Measurements from ENCODE around the gene VPS39. TPM values are rescaled to one million over a fixed set of nuclear protein-coding genes. Genes with fewer than 3 reads are reported as not detected.

VPS39 gene
- polyA plus RNA-seq, 6 donors from 2014 or later: 14.9 to 42.7 (median 28.9) TPM

DNA sequence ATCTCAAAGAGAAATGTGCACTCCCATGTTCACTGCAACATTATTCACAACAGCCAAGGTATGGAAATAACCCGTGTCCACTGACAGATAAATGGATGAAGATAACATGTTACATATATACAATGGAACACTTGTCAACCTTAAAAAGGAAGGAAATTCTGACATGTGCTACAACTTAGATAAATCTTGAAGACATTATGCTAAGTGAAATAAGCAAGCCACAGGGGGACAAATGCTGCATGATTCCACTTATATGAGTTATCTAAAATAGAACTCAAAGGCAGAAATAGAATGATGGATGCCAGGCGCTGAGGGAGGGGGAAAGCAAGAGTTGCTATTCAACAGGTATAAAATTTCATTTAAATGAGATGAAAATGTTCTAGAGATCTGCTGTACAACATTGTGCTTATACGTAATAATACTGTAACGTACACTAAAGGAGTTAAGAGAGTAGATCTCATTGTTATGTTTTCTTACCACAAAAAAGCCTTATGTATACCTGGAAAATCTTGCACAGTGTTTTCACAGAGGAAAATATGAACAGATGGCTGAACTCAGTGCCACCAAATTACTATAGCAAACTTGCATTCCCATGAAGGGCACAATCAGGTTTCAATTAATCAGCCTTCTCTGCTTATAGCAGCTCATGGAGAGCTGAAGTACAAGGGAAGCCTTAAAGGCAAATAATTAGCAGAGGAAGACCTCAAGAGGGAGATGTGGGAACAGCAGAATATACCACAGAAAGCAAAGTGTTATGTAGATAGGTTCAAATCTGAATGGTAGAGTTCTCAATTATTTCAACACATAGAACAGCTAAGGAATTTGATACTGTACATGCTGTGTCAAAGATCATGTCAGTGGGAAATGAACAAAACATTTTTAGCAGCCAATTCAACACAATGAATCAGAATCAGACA lies 8.1 kb upstream of the VPS39 start:
- Mint-ChIP-seq H3K27me3 (no peaks in the 10 kb centered on the region), H3K36me3 (peaks cover 13 to 42% of the 10 kb centered on the region in 2 donors), H3K4me1 (peaks cover 12 to 14% (median 14%) of the 10 kb centered on the region in 3 donors), H3K4me3 (no peak overlapping the region), H3K9me3 (no peaks in the 10 kb centered on the region), H3K27ac (peak overlapping the region in 3 of 6 donors; percentile 7 to 22 (median 11))
- DNase-seq (no peak), ATAC-seq (ENCODE audit: low read depth in 2 of 2) (no peak)

DNA sequence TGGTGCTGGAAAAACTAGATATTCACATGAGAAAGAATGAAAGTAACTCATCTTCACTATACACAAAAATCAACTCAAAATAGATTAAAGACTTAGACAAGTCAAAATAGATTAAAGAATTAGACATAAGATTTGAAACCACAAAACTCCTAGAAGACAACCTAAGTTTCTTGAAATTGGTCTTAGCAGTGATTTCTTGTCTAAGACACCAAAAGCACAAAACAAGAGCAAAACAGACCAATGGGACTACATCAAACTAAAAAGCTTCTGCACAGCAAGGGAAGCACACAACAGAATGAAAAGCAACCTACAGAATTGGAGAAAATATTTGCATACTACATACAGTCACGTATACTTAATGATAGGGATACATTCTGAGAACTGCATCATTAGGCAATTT lies 6.5 kb upstream of the VPS39 start:
- peaks cover 12 to 14% (median 12%) of the 10 kb centered on the region in 3 donors for H3K4me1 Mint-ChIP-seq
- H3K27me3 Mint-ChIP-seq: no peaks in the 10 kb centered on the region
- H3K9me3 Mint-ChIP-seq: no peaks in the 10 kb centered on the region
- H3K4me3 Mint-ChIP-seq: no peak overlapping the region
- no peak for DNase-seq
- H3K27ac Mint-ChIP-seq: peak overlapping the region in 2 of 6 donors; percentile 12 to 53
- ATAC-seq (ENCODE audit: low read depth in 2 of 2): no peak
- H3K36me3 Mint-ChIP-seq: peaks cover 13 to 44% of the 10 kb centered on the region in 2 donors

DNA sequence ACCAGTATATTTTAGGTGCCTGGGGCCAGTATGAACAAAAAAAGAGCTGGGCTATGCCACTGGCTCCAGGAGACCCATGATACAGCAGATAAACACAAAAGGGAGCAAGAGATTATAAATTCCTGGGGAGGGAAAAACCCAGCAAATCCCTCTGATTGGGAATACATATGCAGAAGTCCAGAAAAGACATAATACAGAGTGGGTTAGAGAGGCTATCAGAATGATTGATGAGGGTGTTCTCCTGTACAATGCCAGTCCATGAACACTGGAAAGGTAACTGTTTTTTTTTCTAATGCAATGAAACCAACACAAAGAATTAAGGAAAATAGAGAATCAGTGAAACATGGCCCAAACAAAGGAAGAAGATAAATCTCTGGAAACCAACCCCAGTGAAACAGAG lies 5.4 kb upstream of the VPS39 start:
- Mint-ChIP-seq H3K36me3 (peaks cover 13 to 34% of the 10 kb centered on the region in 2 donors), H3K27me3 (no peaks in the 10 kb centered on the region), H3K9me3 (no peaks in the 10 kb centered on the region), H3K4me1 (peaks cover 1 to 4% (median 1%) of the 10 kb centered on the region in 3 donors), H3K27ac (peak overlapping the region in 1 of 6 donors; percentile 57), H3K4me3 (no peak overlapping the region)
- no peak for DNase-seq
- no peak for ATAC-seq (ENCODE audit: low read depth in 2 of 2)

DNA sequence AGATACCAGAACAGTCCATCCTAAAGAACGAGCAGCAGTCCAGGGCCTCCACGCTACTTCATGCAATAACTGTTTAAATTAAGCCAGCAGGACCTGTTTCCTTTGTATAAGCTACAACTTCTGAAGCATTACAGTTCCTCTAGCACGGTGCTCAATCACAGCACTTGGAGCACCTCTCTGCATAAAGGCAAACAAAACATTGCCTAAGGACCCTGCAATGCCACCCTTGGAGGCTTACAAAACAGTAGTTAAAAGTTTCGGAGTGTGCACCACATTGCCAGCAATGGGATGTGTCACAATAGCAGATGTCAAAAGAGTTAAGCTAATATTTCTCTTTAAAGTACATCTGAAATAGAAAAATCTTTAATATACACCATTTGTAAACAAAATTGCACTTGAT lies 2.6 kb upstream of the VPS39 start:
- Mint-ChIP-seq H3K4me1 (peaks cover 23 to 28% (median 24%) of the 10 kb centered on the region in 3 donors), H3K9me3 (no peaks in the 10 kb centered on the region), H3K36me3 (peaks cover 13 to 21% of the 10 kb centered on the region in 2 donors), H3K27ac (no peak overlapping the region), H3K4me3 (peak overlapping the region in 1 of 8 donors; percentile 86), H3K27me3 (no peaks in the 10 kb centered on the region)
- ATAC-seq (ENCODE audit: low read depth in 2 of 2): no peak
- no peak for DNase-seq

DNA sequence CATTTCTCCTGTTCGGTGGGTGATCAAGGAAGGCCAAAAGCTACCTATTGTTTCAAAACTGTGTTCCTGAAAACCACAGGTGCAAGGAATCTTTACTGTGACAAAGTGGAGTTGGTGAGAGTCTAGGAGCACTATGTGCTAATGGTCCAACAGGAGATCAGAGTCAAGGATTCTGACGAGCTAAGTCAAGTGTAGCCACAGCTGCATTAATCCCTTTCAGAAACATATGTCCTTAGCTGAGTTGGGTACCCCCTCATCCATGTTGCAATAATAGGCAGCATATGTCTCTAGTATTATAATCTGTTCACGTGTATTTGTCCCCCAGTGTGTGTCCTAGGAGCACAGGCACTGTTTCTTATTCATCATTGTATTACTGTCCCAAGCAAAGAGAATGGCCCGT lies 1.7 kb downstream of the VPS39 start:
- Mint-ChIP-seq H3K27me3 (no peaks in the 10 kb centered on the region), H3K4me3 (peak overlapping the region; percentile 11 to 95 (median 81)), H3K9me3 (no peaks in the 10 kb centered on the region), H3K27ac (peak overlapping the region in 3 of 6 donors; percentile 5 to 93 (median 58)), H3K36me3 (peaks cover 4 to 5% of the 10 kb centered on the region in 2 donors), H3K4me1 (peaks cover 37 to 46% (median 45%) of the 10 kb centered on the region in 3 donors)
- ATAC-seq (ENCODE audit: low read depth in 2 of 2) (no peak), DNase-seq (no peak)

DNA sequence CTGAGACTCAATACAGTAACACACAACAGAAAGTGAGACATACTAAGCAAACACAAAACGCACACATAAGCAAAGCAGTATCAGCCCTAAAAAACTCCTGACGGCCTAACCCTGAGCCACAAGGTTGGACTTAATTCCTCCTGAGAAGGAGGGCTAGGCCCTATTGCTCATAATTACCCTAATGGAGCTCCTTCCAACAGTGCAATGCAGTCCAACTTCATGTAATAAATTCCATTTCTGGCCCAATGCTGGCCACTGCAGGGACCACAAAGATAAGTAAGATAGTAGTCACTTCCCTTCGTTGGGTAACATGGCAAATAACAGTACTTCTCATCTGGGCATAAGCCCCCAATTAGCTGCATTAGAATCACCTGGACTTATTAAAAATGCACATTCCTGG lies 4.2 kb downstream of the VPS39 start:
- Mint-ChIP-seq H3K36me3 (peaks cover 7 to 14% of the 10 kb centered on the region in 2 donors), H3K4me1 (peaks cover 37 to 52% (median 45%) of the 10 kb centered on the region in 3 donors), H3K27me3 (no peaks in the 10 kb centered on the region), H3K4me3 (peak overlapping the region in 1 of 8 donors; percentile 23), H3K27ac (no peak overlapping the region), H3K9me3 (no peaks in the 10 kb centered on the region)
- DNase-seq: no peak
- ATAC-seq (ENCODE audit: low read depth in 2 of 2): no peak

DNA sequence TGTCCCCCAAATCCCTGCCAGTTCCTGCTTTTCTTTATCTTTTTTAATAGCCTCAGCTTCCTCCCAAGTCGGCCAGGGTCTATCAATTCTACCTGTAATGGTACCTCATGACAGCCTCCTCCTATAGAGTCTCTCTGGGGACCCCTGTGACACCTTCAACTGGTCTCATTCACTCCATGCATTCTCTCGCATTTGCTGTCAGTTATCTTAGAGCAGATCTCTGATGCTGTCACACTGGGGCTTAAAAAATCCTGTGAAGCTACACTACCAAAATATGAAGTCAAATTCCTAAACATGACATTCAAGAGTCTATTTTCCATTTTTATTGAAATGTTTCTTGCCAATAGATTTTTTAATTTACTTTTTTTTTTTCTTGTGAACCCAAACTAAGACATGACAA lies 5.5 kb downstream of the VPS39 start:
- DNase-seq (no peak), ATAC-seq (ENCODE audit: low read depth in 2 of 2) (no peak)
- no peaks in the 10 kb centered on the region for H3K9me3 Mint-ChIP-seq
- no peaks in the 10 kb centered on the region for H3K27me3 Mint-ChIP-seq
- H3K4me1 Mint-ChIP-seq: peaks cover 31 to 47% (median 37%) of the 10 kb centered on the region in 3 donors
- peaks cover 7 to 14% of the 10 kb centered on the region in 2 donors for H3K36me3 Mint-ChIP-seq
- peak overlapping the region in 1 of 8 donors; percentile 27 for H3K4me3 Mint-ChIP-seq
- H3K27ac Mint-ChIP-seq: peak overlapping the region in 3 of 6 donors; percentile 36 to 85 (median 71)

DNA sequence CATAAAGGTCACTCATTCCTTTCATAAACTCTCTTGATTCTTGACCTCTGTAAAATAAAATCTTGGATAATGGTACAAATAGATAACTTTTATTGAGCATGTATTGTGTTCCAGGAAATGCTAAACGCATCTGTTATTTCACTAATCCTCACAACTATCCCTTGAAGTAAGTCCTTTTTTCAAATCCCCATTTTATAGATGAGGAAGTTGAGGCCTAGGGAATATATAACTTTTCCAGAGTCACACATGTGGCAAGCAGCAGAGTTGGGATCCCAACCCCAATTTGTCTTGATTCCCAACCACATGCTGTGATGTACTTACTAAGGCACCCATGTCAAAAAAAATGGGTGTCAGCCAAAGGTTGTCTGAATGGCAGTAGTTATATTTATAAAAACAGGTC lies 6.3 kb downstream of the VPS39 start:
- DNase-seq (no peak), ATAC-seq (ENCODE audit: low read depth in 2 of 2) (no peak)
- Mint-ChIP-seq H3K36me3 (peaks cover 7 to 14% of the 10 kb centered on the region in 2 donors), H3K27ac (no peak overlapping the region), H3K4me1 (peaks cover 24 to 38% (median 28%) of the 10 kb centered on the region in 3 donors), H3K27me3 (no peaks in the 10 kb centered on the region), H3K4me3 (no peak overlapping the region), H3K9me3 (peaks cover 0 to 1% (median 0%) of the 10 kb centered on the region in 7 donors)

DNA sequence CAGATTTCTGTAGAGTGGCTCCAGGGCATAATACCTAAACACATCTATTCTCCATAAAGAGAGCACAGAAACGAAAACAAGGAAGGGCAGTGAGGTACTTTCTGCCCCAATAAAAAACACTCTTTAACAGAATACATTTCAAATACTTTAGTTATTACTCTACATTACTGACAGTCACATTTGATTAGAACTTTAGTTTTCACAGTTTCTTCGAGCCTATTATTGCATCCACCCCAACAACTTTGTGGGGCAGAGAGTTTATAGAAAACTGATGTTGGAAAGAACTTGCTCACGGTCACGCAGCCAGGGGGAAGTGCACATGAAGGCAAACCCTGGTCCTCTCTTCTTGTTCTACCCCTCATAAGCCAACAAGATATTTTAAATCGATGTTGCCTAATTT lies 9.0 kb downstream of the VPS39 start:
- no peak for ATAC-seq (ENCODE audit: low read depth in 2 of 2)
- no peak overlapping the region for H3K27ac Mint-ChIP-seq
- no peak for DNase-seq

DNA sequence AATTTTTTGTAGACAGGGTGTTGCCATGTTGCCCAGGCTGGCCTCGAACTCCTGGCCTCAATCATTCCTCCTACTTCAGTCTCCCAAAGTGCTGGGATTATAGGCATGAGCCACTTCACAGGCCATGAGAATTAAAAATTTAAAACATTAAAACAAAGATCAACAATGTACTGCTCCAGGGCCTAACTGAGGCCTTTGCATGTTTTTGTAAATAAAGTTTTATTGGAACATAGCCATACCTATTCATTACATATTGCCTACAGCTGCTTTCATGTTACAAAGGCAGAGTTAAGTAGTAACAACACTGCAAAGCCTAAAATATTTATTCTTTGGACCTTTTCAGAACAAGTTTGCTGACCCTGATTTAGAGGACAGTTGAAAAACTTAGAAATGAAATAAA lies 9.6 kb downstream of the VPS39 start:
- peaks cover 4 to 16% (median 6%) of the 10 kb centered on the region in 3 donors for H3K4me1 Mint-ChIP-seq
- ATAC-seq (ENCODE audit: low read depth in 2 of 2) (no peak), DNase-seq (no peak)
- no peak overlapping the region for H3K27ac Mint-ChIP-seq
- H3K36me3 Mint-ChIP-seq: peaks cover 7 to 14% of the 10 kb centered on the region in 2 donors
- H3K27me3 Mint-ChIP-seq: no peaks in the 10 kb centered on the region
- H3K4me3 Mint-ChIP-seq: no peak overlapping the region
- H3K9me3 Mint-ChIP-seq: peaks cover 0 to 5% (median 0%) of the 10 kb centered on the region in 7 donors

More for the DNA sequence above, 9.0 kb downstream of the VPS39 start:
- H3K4me1 Mint-ChIP-seq: peaks cover 4 to 21% (median 10%) of the 10 kb centered on the region in 3 donors
- no peak overlapping the region for H3K4me3 Mint-ChIP-seq
- peaks cover 0 to 5% (median 0%) of the 10 kb centered on the region in 7 donors for H3K9me3 Mint-ChIP-seq
- no peaks in the 10 kb centered on the region for H3K27me3 Mint-ChIP-seq
- peaks cover 7 to 14% of the 10 kb centered on the region in 2 donors for H3K36me3 Mint-ChIP-seq

DNA sequence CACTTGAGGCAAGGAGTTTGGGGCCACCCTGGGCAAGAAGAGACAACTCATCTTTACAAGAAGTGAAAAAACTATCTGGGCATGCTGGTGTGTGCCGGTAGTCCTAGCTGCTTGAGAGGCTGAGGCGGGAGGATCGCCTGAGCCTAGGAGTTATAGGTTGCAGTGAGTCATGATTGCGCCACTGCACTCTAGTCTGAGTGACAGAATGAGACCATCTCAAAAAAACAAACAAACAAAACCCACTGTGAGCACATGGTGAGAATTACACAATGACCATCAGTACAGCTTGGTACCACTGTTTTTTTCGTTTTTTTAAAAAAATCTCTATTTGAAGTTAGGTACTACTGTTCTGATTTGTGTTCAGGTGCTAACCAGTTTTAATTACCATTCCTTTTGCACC lies 13.6 kb downstream of the VPS39 start:
- no peak for DNase-seq
- H3K27ac Mint-ChIP-seq: no peak overlapping the region
- no peaks in the 10 kb centered on the region for H3K27me3 Mint-ChIP-seq
- no peak overlapping the region for H3K4me3 Mint-ChIP-seq
- peaks cover 12 to 14% of the 10 kb centered on the region in 2 donors for H3K36me3 Mint-ChIP-seq
- peaks cover 0 to 5% (median 0%) of the 10 kb centered on the region in 7 donors for H3K9me3 Mint-ChIP-seq
- no peak for ATAC-seq (ENCODE audit: low read depth in 2 of 2)
- H3K4me1 Mint-ChIP-seq: peaks cover 0 to 5% (median 0%) of the 10 kb centered on the region in 3 donors

DNA sequence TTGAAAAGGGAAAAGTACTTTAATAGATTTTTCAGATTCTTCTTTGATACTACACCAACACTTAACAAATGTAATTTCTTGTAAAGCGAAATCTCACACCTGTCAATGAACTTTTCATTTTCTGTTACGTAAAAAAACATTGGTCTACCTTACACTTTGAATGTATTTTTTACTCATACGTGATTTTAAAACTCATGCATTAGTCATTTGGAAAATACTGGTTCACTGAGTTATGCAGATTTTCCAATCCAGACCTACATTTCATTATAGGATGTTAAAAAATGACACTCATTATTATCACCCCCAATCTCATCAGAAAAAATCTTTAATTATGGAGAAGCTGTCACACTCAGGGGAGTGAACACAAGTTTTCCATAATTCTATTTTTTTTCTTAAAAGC lies 14.7 kb downstream of the VPS39 start:
- Mint-ChIP-seq H3K27me3 (no peaks in the 10 kb centered on the region), H3K4me1 (peaks cover 0 to 5% (median 0%) of the 10 kb centered on the region in 3 donors), H3K27ac (no peak overlapping the region), H3K4me3 (no peak overlapping the region), H3K9me3 (peaks cover 0 to 5% (median 0%) of the 10 kb centered on the region in 7 donors), H3K36me3 (peaks cover 8 to 18% of the 10 kb centered on the region in 2 donors)
- DNase-seq (no peak), ATAC-seq (ENCODE audit: low read depth in 2 of 2) (no peak)

DNA sequence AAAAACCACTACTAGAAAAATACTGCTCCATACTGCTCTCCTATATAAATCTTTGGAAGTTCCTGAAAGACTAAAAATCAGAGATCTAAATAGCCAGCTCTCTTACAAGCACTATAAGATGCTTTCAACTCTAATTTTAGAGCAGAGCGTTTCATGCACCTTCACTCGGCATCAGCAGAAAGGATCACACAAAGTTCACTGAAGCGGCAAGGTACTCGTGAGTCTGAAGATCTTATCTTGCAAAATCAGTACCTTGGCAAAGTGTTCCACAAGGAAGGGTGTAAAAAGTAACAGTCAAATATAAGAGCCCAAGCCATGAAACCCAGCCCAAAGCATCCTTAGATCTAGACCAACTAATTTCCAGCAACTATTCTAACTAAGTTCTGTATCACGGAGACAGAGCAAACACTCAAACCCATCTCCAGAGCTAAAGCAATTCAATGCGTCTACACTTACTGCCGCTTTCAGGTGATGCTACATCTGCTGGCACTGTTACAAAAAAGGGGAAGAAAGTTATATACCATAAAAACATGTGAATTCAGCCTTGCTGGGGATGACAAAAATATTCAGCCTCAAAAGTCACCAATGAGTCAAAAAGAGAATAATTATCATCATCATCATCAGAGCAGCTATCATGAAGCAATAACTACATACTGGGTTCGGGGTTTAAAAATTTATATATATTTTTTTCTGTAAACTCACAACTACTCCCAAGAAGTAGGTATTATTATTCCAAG lies 16.3 kb downstream of the VPS39 start:
- Mint-ChIP-seq H3K4me1 (peaks cover 0 to 5% (median 0%) of the 10 kb centered on the region in 3 donors), H3K27ac (peak overlapping the region in 1 of 6 donors; percentile 49), H3K4me3 (no peak overlapping the region), H3K9me3 (peaks cover 0 to 5% (median 0%) of the 10 kb centered on the region in 7 donors), H3K27me3 (no peaks in the 10 kb centered on the region), H3K36me3 (peaks cover 15 to 31% of the 10 kb centered on the region in 2 donors)
- ATAC-seq (ENCODE audit: low read depth in 2 of 2): peak in 1 of 2 donors; percentile 30
- no peak for DNase-seq
